MM.1S (cell line): Measurements from ENCODE around the gene SCT.

Experiments
- DNase-seq: peaks from one replicate; pipeline ENCODE4 v3.0.0-alpha.2; 2015
- H2AFZ ChIP-seq: fragments of 300-600 bp; sonication (generic); 2 replicates; pipeline ENCODE4 v1.6.0; 2016; ENCODE audit warnings: antibody characterized with exemption, low read length
- H3F3A ChIP-seq: fragments of 300-600 bp; sonication (generic); 2 replicates; pipeline ENCODE4 v1.6.1; 2016; ENCODE audit warnings: mild to moderate bottlenecking, antibody characterized with exemption, low read length, moderate library complexity, mixed read lengths; ENCODE audit not compliant: insufficient read depth
- H3K27ac ChIP-seq: fragments of 300-600 bp; sonication (generic); 2 replicates; pipeline ENCODE4 v1.5.1; 2016; ENCODE audit warnings: mild to moderate bottlenecking, low read length
- H3K27me3 ChIP-seq: fragments of 300-600 bp; sonication (generic); replicated peaks from 2 replicates; pipeline ENCODE4 v1.6.0; 2016; ENCODE audit warnings: low read length; ENCODE audit not compliant: insufficient read depth
- H3K36me3 ChIP-seq: fragments of 300-600 bp; sonication (generic); replicated peaks from 2 replicates; pipeline ENCODE4 v1.6.1; 2016; ENCODE audit warnings: mild to moderate bottlenecking, low read length, mixed read lengths; ENCODE audit not compliant: insufficient read depth
- H3K4me1 ChIP-seq: fragments of 300-600 bp; sonication (generic); 2 replicates; pipeline ENCODE4 v1.6.1; 2016; ENCODE audit warnings: low read length, mixed read lengths
- H3K4me2 ChIP-seq: fragments of 300-600 bp; sonication (generic); 2 replicates; pipeline ENCODE4 v1.6.0; 2016; ENCODE audit warnings: low read depth, low read length
- H3K4me3 ChIP-seq: fragments of 300-600 bp; sonication (generic); 2 replicates; pipeline ENCODE4 v1.5.1; 2016; ENCODE audit warnings: low read length, mixed read lengths
- H3K79me2 ChIP-seq: fragments of 300-600 bp; sonication (generic); 2 replicates; pipeline ENCODE4 v1.6.1; 2016; ENCODE audit warnings: mixed run types, low read length, mixed read lengths
- H3K9ac ChIP-seq: fragments of 300-600 bp; sonication (generic); 2 replicates; pipeline ENCODE4 v1.6.1; 2016; ENCODE audit warnings: low read length, mixed read lengths
- H3K9me2 ChIP-seq: fragments of 300-600 bp; sonication (generic); replicated peaks from 2 replicates; pipeline ENCODE4 v1.6.1; 2016; ENCODE audit warnings: mild to moderate bottlenecking, low read length, mixed read lengths; ENCODE audit not compliant: insufficient read depth
- H3K9me3 ChIP-seq: fragments of 300-600 bp; sonication (generic); replicated peaks from 2 replicates; pipeline ENCODE4 v1.6.1; 2016; ENCODE audit warnings: mild to moderate bottlenecking, low read length, mixed read lengths; ENCODE audit not compliant: insufficient read depth
- H4K20me1 ChIP-seq: fragments of 300-600 bp; sonication (generic); 2 replicates; pipeline ENCODE4 v1.6.1; 2016; ENCODE audit warnings: mild to moderate bottlenecking, low read length, moderate library complexity, mixed read lengths; ENCODE audit not compliant: insufficient read depth
- EZH2 ChIP-seq: fragments of 300-600 bp; sonication (generic); optimal IDR thresholded peaks from 2 replicates; pipeline ENCODE3; 2017; ENCODE audit warnings: low read depth, mild to moderate bottlenecking, antibody characterized with exemption, low read length, mixed read lengths
- EZH2phosphoT487 ChIP-seq: fragments of 300-600 bp; sonication (generic); IDR thresholded peaks from 2 replicates; pipeline ENCODE4 v1.6.1; 2018; ENCODE audit warnings: antibody characterized with exemption, low read length
- TF ChIP-seq, protein P1 (sequence below): fragments of 300-600 bp; sonication (generic); IDR thresholded peaks from 2 replicates; pipeline ENCODE4 v1.5.1; 2016; ENCODE audit warnings: antibody characterized with exemption, low read length, mixed read lengths

SCT gene

DNA sequence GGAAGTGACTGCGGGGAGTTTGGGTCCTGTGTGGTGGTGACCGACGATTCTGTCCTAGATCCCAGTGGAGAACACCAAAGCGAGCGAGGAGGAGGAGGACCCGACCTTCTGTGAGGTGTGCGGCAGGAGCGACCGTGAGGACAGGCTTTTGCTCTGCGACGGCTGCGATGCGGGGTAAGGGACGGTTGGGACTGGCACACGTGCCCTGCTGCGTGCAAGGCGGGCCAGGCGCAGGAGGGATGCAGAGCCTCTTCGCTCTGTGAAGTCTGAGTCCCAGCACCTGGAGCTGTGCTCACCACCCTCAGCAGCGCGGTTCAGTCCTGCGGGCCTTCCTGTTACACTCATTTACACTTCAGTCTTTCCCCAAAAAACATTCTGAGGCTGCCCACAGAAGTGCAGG, 34.5 kb downstream of the SCT start:
- Histone ChIP-seq H3K79me2 (peaks cover 80% of the 10 kb centered on the region), H3K4me3 (no peak overlapping the region), H4K20me1 (no peaks in the 10 kb centered on the region), H3K9me3 (no peaks in the 10 kb centered on the region), H3K36me3 (peaks cover 18% of the 10 kb centered on the region), H3K27me3 (no peaks in the 10 kb centered on the region), H3K9ac (no peak overlapping the region), H3K4me1 (no peaks in the 10 kb centered on the region), H3F3A (no peaks in the 10 kb centered on the region), H3K9me2 (no peaks in the 10 kb centered on the region), H2AFZ (no peak overlapping the region), H3K27ac (no peak overlapping the region), H3K4me2 (no peak overlapping the region)
- DNase-seq, result no peak
- TF ChIP-seq, protein P1, sequence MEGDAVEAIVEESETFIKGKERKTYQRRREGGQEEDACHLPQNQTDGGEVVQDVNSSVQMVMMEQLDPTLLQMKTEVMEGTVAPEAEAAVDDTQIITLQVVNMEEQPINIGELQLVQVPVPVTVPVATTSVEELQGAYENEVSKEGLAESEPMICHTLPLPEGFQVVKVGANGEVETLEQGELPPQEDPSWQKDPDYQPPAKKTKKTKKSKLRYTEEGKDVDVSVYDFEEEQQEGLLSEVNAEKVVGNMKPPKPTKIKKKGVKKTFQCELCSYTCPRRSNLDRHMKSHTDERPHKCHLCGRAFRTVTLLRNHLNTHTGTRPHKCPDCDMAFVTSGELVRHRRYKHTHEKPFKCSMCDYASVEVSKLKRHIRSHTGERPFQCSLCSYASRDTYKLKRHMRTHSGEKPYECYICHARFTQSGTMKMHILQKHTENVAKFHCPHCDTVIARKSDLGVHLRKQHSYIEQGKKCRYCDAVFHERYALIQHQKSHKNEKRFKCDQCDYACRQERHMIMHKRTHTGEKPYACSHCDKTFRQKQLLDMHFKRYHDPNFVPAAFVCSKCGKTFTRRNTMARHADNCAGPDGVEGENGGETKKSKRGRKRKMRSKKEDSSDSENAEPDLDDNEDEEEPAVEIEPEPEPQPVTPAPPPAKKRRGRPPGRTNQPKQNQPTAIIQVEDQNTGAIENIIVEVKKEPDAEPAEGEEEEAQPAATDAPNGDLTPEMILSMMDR, result no peak
- TF ChIP-seq EZH2 (no peak), EZH2phosphoT487 (no peak)

DNA sequence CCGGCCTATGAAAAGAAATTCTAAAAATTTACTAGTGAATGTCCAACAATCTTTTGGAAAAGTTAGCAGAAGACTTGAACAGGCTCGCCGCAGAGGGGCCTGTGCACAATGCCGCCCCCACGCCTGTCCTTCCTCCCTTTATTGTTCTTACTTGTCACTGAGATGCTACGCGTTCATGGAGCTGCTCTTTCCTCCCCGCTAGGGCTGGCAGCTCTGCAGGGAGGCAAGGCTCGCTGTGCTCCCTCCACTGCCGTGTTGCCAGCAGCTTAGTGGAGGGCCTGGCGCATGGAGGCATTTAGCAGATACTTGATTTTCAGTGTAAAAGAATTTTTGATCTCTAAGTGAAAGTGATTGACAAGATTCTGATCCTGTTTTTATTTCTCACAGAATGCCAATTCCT, 36.0 kb downstream of the SCT start:
- Histone ChIP-seq H2AFZ (no peak overlapping the region), H4K20me1 (0 out of 2 replicates have a peak, but pooled peaks cover 3% of the 10 kb centered on the region), H3K27me3 (no peaks in the 10 kb centered on the region), H3K9me2 (no peaks in the 10 kb centered on the region), H3K4me2 (no peak overlapping the region), H3K9ac (no peak overlapping the region), H3K27ac (no peak overlapping the region), H3F3A (no peaks in the 10 kb centered on the region), H3K4me3 (no peak overlapping the region), H3K4me1 (no peaks in the 10 kb centered on the region), H3K9me3 (no peaks in the 10 kb centered on the region), H3K36me3 (peaks cover 21% of the 10 kb centered on the region), H3K79me2 (peaks cover 81% of the 10 kb centered on the region)
- DNase-seq, result no peak
- TF ChIP-seq, protein P1, result no peak
- TF ChIP-seq EZH2, result no peak
- TF ChIP-seq EZH2phosphoT487, result no peak

DNA sequence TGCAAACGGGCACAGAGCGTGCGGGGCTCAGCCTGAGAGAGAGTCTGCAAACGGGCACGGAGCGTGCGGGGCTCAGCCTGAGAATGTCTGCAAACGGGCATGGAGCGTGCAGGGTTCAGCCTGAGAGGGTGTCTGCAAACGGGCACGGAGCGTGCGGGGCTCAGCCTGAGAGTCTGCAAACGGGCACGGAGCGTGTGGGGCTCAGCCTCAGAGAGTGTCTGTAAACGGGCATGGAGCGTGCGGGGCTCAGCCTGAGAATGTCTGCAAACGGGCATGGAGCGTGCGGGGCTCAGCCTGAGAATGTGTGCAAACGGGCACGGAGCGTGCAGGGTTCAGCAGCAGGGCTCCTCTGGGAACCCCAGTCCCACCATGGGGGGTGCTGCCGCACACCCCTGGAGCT, 37.2 kb downstream of the SCT start:
- no peaks in the 10 kb centered on the region for H3F3A ChIP-seq
- H3K79me2 ChIP-seq, result peaks cover 71% of the 10 kb centered on the region
- no peak overlapping the region for H2AFZ ChIP-seq
- H3K36me3 ChIP-seq, result peaks cover 21% of the 10 kb centered on the region
- DNase-seq, result no peak
- no peak overlapping the region for H3K27ac ChIP-seq
- no peak overlapping the region for H3K9ac ChIP-seq
- H3K4me3 ChIP-seq, result no peak overlapping the region
- TF ChIP-seq EZH2phosphoT487 (no peak), EZH2 (no peak)
- TF ChIP-seq, protein P1, result no peak
- no peak overlapping the region for H3K4me2 ChIP-seq
- H3K27me3 ChIP-seq, result no peaks in the 10 kb centered on the region
- H3K9me3 ChIP-seq, result no peaks in the 10 kb centered on the region
- H3K4me1 ChIP-seq, result no peaks in the 10 kb centered on the region
- 0 out of 2 replicates have a peak, but pooled peaks cover 3% of the 10 kb centered on the region for H4K20me1 ChIP-seq
- H3K9me2 ChIP-seq, result no peaks in the 10 kb centered on the region
